Testis (tissue), 3 donors: ENCODE data around the gene BLM. TPM values are rescaled to one million over a fixed set of nuclear protein-coding genes. Genes with fewer than 3 reads are reported as not detected.

Experiments used
- DNase-seq: peaks from one replicate; pipeline ENCODE4 v3.0.0-alpha.2; 2019
- H3K27ac ChIP-seq, 2 donors: fragments of 200-600 bp; sonication (generic); one replicate each; pipeline ENCODE4 v1.5.1; 2019
- H3K27me3 ChIP-seq: fragments of 200-600 bp; sonication (generic); one replicate; pipeline ENCODE4 v1.5.1; 2019
- H3K36me3 ChIP-seq: fragments of 200-600 bp; sonication (generic); one replicate; pipeline ENCODE4 v1.5.1; 2017; ENCODE audit warnings: low read depth; ENCODE audit errors: missing control alignments
- H3K4me1 ChIP-seq: fragments of 200-600 bp; sonication (generic); one replicate; pipeline ENCODE4 v1.5.1; 2019
- H3K4me3 ChIP-seq, 2 donors: fragments of 200-600 bp; sonication (generic); one replicate each; pipeline ENCODE4 v1.5.1; 2017 to 2019
- H3K9me3 ChIP-seq: fragments of 200-600 bp; sonication (generic); one replicate; pipeline ENCODE4 v1.5.1; 2017
- POLR2A ChIP-seq: fragments of 450-650 bp; IDR thresholded peaks from one replicate; pipeline ENCODE4 v1.6.1; 2017; ENCODE audit warnings: antibody characterized with exemption, mild to moderate bottlenecking, moderate library complexity
- WGBS, 2 donors: methylation state at CpG; one replicate each; pipeline ENCODE4 v1.1.5; 2018; 5-methylcytosine and 5-hydroxymethylcytosine counted together
- intact Hi-C: fragments of 100-400 bp; cut with DNase I; formaldehyde crosslinking; loops from one replicate; pipeline ENCODE4 v1.15.1; 2023; ENCODE audit warnings: low total_unique reads
- polyA plus RNA-seq: library from polyadenylated mRNA; stranded (reverse); fragments of 350-450 nt; fragmentation: Illumina TruSeq; extraction: RNeasy Lipid Tissue Mini Kit (QIAGEN cat#74804); gene quantifications from one replicate; pipeline ENCODE4 v1.2.3, GENCODE V29; 2014; ENCODE audit warnings: low read depth, low replicate concordance; ENCODE audit not compliant: insufficient read depth
- total RNA-seq, 2 donors: library from RNA; depleted of rRNA; stranded (reverse); fragments of >200 nt; gene quantifications; one replicate each; pipeline ENCODE4 v1.2.3, GENCODE V29; 2016
- TF ChIP-seq, protein P1 (sequence below), 3 experiments: fragments of 450-650 bp in 2 of 3; fragments of 200-600 bp in 1 of 3; sonication (generic) in 1 of 3; IDR thresholded peaks; one replicate each; pipeline ENCODE4 v1.5.1; 2016 to 2019; ENCODE audit warnings: antibody characterized with exemption in 3 of 3, mild to moderate bottlenecking in 2 of 3, moderate library complexity in 1 of 3

Gene BLM
- total and polyA plus RNA-seq, 3 donors from 2014 or later: 5.8 to 6.7 (median 5.9) TPM

DNA sequence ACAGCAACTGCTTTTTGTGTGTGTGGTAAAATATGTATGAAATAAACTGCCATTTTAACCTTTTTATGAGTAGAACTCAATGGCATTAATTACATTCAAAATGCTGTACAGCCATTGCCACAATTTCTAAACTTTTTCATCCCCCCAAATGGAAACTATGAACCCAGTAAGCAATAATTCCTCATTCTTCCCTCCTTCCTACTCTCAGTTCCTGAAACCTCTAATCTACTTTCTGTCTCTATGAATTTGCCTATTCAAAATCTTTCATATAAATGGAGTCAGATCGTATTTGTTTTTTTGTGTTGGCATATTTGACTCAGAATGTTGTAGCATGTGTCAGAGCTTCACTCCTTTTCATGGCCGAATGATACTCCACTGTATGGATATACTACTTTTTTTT lies 5.3 kb upstream of the BLM start:
- Histone ChIP-seq H3K9me3 (no peaks in the 10 kb centered on the region), H3K27me3 (no peaks in the 10 kb centered on the region), H3K36me3 (no peaks in the 10 kb centered on the region), H3K4me3 (no peak overlapping the region), H3K27ac (no peak overlapping the region), H3K4me1 (no peaks in the 10 kb centered on the region)
- intact Hi-C loops: no loop called here
- no peak for TF ChIP-seq POLR2A
- TF ChIP-seq, protein P1, sequence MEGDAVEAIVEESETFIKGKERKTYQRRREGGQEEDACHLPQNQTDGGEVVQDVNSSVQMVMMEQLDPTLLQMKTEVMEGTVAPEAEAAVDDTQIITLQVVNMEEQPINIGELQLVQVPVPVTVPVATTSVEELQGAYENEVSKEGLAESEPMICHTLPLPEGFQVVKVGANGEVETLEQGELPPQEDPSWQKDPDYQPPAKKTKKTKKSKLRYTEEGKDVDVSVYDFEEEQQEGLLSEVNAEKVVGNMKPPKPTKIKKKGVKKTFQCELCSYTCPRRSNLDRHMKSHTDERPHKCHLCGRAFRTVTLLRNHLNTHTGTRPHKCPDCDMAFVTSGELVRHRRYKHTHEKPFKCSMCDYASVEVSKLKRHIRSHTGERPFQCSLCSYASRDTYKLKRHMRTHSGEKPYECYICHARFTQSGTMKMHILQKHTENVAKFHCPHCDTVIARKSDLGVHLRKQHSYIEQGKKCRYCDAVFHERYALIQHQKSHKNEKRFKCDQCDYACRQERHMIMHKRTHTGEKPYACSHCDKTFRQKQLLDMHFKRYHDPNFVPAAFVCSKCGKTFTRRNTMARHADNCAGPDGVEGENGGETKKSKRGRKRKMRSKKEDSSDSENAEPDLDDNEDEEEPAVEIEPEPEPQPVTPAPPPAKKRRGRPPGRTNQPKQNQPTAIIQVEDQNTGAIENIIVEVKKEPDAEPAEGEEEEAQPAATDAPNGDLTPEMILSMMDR (IDR thresholded peaks at IDR 0.05): no peak
- no peak for DNase-seq
- WGBS, 2 donors: 89 to 93% methylated on average over 2 of the region's 2 CpGs

DNA sequence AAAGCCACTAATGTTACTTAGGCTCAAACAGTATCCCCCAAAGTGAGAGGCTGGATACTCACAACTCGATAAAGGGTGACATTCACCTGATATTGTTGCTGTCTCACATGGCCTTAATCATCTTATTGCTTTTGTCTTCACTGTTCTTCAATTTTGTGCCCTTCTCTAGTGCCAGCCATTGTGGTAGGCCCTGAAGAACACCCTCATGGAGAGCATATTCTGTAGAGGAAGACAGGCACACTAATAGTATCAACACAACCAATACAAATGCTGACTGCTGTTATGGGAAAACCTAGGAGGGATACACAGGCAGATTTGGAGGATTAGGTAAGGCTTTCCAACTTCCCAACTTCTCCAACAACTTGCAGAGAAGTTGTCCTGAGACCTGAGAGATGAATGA lies 4.1 kb upstream of the BLM start:
- Histone ChIP-seq H3K27ac (no peak overlapping the region), H3K4me1 (no peaks in the 10 kb centered on the region), H3K4me3 (no peak overlapping the region), H3K27me3 (no peaks in the 10 kb centered on the region), H3K36me3 (no peaks in the 10 kb centered on the region), H3K9me3 (no peaks in the 10 kb centered on the region)
- intact Hi-C loops: no loop called here
- 92 to 100% methylated on average over 1 of the region's 1 CpG for WGBS, 2 donors
- no peak for DNase-seq
- TF ChIP-seq POLR2A: no peak
- TF ChIP-seq, protein P1 (IDR thresholded peaks at IDR 0.05): no peak

DNA sequence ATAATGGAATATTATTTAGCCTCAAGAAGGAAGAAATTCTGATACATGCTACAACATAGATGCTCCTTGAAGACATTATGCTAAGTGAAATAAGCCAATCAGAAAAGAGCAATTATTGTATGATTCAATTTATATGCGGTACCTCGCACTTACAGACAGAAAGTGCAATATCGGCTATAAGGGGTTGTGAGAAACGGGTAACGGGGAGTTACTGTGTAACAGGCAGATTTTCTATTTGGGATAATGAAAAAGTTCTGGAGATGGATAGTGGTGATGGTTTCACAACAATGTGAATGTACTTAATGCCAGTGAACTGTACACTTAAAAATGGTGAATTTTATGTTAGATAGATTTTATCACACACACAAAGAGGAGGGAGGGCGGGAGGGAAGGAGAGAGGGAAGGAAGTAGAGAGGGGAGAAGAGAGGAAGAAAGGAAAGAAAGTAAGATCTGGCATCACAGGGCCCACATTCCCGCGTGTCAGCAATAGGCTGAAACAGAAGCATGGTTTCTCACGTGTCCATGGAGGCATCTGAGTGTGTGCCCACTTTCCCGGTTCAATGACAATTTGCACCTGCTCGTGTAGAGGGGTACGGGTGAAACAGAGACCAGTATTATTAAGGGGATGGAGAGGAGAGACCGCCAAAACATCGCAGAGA lies 700 bp upstream of the BLM start:
- H3K4me3 ChIP-seq: peak overlapping the region; percentile 66 to 70
- DNase-seq: peak; percentile 34
- peak overlapping the region; percentile 73 to 78 for H3K27ac ChIP-seq
- no peaks in the 10 kb centered on the region for H3K4me1 ChIP-seq
- no peaks in the 10 kb centered on the region for H3K27me3 ChIP-seq
- no peaks in the 10 kb centered on the region for H3K36me3 ChIP-seq
- WGBS, 2 donors: 6 to 8% methylated on average over 14 of the region's 14 CpGs
- no peaks in the 10 kb centered on the region for H3K9me3 ChIP-seq
- intact Hi-C loops: no loop called here
- TF ChIP-seq, protein P1 (IDR thresholded peaks at IDR 0.05): no peak
- TF ChIP-seq POLR2A: no peak

DNA sequence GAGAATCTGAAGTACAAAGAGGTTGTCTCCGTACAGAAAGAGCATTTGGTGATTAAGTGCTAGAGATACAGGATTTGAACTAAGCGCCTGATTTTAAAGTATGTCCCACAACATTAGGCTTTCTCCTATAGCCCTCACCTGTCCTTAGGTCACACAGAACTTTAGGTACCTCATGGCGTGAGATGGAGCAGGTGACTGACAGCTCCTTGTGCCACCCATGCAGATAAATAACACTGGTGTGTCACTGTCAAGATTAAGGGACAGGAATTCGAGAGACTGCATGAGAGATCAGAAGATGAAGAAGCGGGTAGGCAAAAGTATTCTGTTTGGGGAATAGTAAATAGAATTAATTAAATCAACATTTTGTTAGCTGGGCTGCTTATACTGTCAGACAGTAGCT lies 1.1 kb downstream of the BLM start:
- Histone ChIP-seq H3K27me3 (no peaks in the 10 kb centered on the region), H3K27ac (no peak overlapping the region), H3K36me3 (no peaks in the 10 kb centered on the region), H3K4me1 (no peaks in the 10 kb centered on the region), H3K9me3 (no peaks in the 10 kb centered on the region), H3K4me3 (no peak overlapping the region)
- TF ChIP-seq, protein P1 (IDR thresholded peaks at IDR 0.05): no peak
- no peak for TF ChIP-seq POLR2A
- no peak for DNase-seq
- WGBS, 2 donors: 42 to 43% methylated on average over 5 of the region's 5 CpGs
- intact Hi-C loops: no loop called here

DNA sequence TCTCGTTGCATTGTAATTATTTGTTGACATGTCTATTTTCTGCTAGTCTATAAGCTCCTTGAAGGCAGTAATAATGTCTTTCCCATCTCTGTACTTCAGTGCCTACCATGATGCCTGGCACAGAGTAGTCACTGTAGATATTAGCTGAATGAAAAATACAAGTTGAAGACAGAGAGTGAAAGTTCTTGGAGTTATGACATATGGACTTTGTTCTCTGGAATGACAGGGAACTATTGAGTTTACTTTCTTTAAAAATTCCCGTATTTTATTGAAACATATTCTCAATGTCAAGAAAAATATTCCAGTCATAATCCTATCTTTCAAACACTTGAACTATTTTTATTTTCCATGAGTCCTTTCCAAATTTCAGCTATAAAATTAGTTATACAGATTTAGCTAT lies 3.0 kb downstream of the BLM start:
- no peak for TF ChIP-seq POLR2A
- TF ChIP-seq, protein P1 (IDR thresholded peaks at IDR 0.05): no peak
- WGBS, 2 donors: 77 to 81% methylated on average over 2 of the region's 2 CpGs
- Histone ChIP-seq H3K4me1 (no peaks in the 10 kb centered on the region), H3K27ac (no peak overlapping the region), H3K36me3 (no peaks in the 10 kb centered on the region), H3K27me3 (no peaks in the 10 kb centered on the region), H3K9me3 (no peaks in the 10 kb centered on the region), H3K4me3 (no peak overlapping the region)
- intact Hi-C loops: no loop called here
- DNase-seq: no peak
